ENCODE data around the gene SIX3.

Gene SIX3

DNA sequence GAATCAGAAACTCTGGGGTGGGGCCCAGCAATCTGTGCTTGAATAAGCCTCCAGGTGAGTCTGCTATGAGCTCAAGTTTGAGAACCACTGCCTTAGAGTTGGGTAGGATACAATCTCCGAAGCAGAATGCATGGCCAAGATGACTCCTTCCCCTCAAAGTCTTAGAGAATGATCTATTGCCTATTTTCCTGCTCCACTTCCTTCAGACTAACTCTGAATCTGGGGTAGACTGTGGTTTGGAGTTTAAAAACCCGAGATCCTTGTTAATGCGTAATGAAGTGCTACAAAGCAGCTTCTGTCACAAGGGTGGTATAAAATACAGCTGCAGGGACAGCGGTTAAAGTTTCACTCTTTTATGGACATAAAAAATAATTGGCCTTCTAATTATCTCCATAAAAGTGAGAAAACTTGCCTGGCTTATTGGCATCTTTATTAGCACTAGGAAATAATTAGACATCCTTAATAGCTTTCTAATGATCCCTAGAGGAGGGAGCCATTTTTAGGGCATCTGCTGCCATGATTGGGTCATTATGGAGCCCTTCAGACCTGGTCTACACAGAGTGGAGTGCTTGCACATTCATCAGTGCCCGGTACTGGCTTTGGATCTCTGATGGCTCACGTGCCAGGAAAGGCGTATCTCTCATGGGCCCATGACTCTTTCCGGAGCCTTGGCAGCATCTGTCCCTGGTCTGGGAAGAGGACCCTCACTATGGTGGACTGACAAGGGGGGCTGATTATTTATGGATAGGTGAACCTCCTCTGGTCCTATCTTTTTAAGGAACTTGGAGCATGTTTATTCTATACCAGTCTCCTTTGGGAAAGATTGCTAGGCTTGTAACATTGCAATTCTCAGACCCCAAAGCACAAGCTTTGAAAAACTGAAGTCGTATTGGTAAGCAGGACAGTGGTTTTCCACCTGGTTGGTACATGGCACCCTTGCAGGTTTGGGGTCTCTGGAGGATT, 39.5 kb downstream of the SIX3 start:
- no peak for DNase-seq (ENCODE audit: low spot score)

DNA sequence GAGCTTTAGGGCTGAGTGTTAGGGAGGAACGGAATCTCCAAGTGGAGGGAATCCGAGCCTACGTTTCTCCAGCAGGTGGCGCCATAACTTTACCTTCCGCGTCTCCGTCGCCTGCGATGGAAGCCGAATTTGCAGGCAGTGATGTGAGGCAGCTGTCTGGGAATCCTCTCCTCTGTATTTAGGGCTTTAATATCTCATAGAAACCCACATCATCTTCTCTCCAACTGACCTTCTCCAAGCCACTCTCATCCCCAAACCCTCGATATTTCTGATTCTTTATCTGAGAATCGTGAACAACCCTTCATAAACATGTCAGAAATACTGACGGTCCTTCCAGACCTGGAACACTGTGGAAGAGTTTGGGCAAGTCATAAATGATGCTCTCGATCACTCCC, 40.2 kb downstream of the SIX3 start:
- peak; percentile 79 for DNase-seq (ENCODE audit: low spot score)

DNA sequence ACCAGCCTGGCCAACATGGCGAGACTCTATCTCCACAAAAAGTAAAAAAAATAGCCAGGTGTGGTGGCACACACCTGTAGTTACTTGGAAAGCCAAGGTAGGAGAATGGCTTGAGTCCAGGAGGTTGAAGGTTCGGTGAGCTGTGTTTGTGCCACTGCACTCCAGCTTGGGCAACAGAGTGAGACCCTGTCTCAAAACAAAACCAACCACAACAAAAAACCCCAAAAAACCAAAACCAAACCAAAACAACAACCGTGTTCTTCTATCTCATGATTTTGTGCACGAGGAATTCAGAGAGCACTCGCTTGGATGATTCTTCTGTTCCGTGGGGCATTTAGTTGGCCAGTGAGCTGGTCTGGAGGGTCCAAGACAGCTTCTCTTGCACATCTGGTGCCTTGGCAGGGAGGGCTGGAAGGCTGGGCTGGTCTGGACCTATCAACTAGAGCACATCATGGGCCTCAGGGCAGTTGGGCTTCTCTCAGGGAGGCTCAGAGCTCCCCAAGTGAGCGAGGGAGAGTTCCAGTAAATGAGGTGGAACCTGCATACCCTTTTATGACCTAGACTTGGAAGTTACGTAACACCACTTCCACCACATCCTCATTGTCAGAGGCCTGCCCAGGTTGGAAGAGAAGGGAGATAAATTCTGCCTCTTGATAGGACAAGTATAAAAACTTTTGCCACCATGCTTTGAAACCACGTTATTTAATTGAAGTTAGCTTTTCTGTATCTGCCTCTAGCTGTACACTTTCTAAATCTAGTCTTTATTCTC, 42.5 kb downstream of the SIX3 start:
- DNase-seq (ENCODE audit: low spot score), result no peak

DNA sequence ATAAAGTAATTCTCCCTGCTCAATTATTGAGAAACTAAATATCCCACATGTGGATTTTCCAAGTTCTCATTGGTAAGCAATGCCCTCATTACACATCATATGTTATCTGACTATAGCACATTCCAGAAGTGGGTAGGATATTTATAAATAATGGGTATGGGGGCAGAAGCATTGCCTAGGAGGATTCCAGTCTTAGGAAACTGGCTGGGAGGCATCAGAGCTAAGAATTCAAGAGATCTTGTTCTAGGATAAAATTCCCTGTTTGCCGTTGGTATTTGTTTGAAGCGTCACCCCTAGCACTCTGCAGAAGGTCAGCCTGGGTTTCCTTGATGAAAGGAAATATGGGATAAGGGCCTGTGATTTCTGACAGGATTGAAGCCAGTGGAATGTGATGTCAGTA, 47.7 kb downstream of the SIX3 start:
- DNase-seq (ENCODE audit: low spot score), result no peak

DNA sequence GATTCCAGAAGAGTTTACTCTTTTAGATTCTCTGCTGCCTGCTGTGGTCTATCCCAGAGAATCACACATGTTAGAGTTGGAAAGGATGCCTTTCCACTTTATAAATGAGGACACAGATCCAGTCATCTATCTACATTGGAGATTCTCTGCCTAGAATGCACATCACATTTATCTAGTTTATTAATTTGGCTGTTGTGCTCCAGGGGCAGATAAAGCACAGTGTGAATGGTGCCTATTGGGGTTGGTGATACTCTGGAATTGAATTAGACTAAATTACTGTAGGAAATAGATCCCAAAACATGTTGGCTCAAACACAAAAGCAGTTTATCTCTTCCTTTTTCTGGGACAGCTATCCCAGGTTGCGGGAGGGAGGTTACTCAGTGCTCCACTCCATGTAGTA, 52.9 kb downstream of the SIX3 start:
- no peak for DNase-seq (ENCODE audit: low spot score)

Small RNAs within 50 kb of the gene (small RNA-seq; reads per million reads assigned to genes)
- 0 reads per million in 2 experiments for gene RF02246
- 0 reads per million in 2 experiments for gene RF02247
- gene RF02248, result 0 reads per million in 2 experiments
- gene RF02250, result 0 reads per million in 2 experiments
- gene RF02251, result 0 reads per million in 2 experiments
- gene RF02252, result 0 reads per million in 2 experiments
